Suppressor macrophage (primary cell): ENCODE data around the gene TSPAN31.
A peak's percentile ranks its signal among the peaks of the same experiment; 100 is the strongest.

Source experiments
- DNase-seq, 4 experiments: peaks; one replicate each; pipeline ENCODE4 v3.0.0-alpha.2; 2020 to 2022

TSPAN31 gene

GRCh38 chr12:57754411-57755193 lies 9.8 kb downstream of the TSPAN31 start, which contains the start of gene MARCHF9:
Gene MARCHF9 (plus strand): TSS chr12:57755103. CDS start chr12:57755529, 426 bp downstream.
- DNase-seq: peak in 3 of 4 experiments; percentile 9 to 56 (median 41)

DNA sequence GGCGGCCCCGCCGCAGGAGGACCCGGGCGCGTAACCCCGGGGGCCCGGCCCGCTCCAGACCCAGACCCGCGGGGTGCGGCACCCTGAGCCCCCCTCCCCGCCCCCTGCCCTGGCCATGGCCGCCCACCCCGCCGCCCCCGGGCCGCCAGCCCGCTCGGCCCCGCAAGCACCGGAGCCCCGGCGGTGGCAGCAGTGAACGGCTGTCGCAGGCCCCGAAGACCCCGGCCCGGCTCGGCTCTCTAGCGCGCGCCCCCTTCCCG lies 10.3 kb downstream of the TSPAN31 start:
- DNase-seq: no peak

- DNase-seq: peak in 3 of 4 experiments; percentile 11 to 42 (median 30)
These were observed 10.9 kb downstream of the TSPAN31 start for GRCh38 chr12:57755454-57756372.

DNA sequence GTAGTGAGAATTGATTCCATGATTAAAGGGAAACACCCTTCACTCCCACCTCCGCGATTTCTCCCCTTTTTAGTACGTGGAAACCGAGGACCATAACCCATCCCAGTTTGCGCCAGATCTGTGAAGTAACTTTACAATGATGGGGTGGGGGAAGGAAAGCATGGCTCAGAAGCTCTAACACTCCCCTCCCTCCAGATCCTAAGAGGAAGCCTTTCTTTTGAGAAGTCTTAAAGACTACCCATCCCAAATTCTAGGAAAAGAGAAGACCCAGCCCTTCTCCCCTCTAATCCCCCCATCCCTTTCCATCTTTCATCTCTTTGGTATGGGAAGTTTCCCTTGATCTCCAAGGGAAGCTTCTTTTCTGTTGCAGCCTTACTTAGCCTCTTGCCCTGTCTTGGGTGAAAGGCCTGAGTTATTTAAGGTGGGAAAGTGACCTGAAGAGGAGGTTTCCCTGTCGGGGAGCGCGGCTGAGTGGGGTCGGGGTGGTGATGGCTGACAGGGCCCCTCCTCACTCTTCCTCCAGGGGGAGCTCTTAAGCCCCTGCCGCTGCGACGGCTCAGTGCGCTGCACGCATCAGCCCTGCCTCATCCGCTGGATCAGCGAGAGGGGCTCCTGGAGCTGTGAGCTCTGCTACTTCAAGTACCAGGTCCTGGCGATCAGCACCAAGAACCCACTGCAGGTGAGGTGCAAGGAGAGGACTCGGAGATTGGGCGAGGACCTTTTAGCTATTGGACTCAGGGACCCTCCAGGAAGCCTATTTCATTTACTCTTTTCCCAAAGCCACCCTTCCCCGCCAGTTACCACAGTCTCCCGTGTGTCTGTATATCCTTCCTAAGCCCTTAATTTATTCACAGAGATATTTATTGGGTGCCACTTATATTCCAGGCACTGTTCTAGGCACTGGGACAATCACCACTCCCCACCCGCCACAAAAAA lies 11.8 kb downstream of the TSPAN31 start:
- DNase-seq: peak; percentile 72 to 84 (median 78)

DNA sequence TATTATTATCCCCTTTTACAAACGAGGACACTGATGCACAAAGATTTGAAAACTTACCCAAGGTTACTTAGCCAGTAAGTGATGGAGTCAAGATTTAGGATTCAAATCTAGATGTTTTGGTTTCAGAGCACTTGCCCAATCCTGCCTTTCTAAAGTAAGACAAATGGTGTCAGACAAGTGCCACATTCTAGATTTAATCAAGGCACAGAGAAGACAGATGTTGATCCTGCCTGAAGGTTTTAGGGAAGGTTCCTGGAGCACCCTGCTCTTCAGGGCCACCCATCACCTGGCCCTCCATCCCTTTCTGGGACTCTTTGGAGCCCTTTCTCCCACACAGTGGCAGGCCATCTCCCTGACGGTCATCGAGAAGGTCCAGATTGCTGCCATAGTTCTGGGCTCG lies 12.9 kb downstream of the TSPAN31 start:
- DNase-seq: no peak

DNA sequence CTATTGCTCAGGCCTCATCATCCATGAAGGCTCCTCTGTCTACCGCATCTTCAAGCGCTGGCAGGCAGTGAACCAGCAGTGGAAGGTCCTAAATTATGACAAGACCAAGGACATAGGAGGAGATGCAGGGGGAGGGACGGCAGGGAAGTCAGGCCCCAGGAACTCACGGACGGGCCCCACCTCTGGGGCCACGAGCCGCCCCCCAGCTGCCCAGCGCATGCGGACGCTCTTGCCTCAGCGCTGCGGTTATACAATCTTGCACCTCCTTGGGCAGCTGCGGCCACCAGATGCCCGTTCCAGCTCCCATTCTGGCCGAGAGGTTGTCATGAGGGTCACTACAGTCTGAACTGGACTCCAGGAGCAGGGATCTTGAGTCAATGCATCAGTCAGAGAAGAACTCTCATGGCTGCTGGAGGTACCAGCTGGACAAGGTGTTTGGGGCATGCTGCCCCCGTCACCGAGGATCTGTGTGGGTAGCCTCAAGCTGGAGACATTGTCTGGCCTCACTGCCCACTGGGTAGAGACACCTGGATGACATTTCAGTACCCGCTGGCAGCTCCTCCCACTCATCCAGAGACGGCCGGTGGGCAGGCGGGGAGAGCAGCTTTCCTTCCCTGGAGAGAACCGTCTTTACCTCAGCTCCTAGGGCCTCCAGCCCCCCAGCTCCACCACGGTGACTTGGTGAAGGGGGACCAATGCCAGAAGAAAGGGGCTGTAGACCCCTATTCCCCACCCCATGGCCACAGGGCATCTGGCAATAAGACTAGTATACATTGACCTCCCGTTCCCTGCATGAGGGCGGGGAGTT lies 13.9 kb downstream of the TSPAN31 start:
- no peak for DNase-seq

DNA sequence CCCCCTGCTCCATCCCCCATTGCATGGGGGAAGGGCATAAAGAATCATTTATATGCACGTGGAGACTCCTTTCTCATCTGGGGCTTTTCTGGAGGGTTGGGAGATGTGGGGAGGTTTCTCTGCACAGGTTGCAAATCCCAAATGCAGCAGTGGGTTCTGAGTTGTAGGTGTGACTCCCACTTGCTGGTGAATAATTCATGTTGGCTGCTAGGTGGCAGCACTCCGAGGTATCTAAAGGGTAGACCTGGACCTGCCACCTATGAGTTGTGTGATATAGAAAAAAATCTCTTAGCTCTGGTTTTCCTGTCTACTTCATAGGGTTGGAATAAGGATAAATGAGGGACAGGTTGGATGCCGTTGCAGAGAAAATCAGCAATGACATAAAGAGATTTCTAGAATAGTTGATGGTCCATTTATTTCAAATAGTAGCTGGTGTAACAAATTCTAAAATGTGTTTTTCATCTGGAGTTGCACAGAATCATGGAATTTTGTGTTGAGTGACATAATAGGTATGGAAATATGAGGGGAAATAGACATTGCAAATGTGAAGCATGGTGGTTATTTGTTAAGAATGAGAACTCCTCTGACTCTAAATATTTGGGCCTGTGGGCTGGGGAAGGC lies 14.6 kb downstream of the TSPAN31 start:
- DNase-seq: no peak

GRCh38 chr12:57760347-57760982 lies 15.6 kb downstream of the TSPAN31 start:
- DNase-seq: no peak

DNA sequence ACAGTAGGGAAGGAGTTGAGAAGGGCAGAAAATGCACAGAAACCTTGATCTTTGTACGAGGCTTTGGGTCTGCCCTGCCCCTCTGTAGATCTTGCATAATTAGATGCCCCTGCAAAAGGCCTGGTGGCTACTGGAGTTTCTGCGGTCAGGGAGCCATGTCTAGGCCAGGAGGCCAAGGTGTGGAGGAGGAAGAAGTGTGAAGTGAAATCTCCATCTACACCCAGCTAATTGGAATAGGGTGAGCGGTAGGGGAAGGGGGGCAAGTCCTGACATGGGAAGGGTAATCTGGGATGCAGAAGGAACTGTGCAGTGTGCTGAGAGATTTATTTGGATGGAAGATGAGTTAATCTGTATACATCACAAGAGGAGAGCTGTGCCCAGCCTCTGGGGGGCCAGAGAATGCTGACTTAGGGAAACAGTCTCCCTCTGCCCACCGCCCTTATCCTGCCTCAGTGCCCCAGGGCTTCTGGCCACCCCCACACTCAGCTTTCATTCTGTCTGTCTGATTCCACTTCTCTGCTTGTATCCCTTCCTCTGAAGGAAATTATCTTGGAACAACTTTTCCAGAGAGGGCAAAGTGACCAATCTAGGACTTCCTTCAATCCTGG lies 16.7 kb downstream of the TSPAN31 start:
- no peak for DNase-seq

GRCh38 chr12:57762463-57762862 lies 17.6 kb downstream of the TSPAN31 start:
- DNase-seq: no peak

GRCh38 chr12:57763881-57764661 lies 19.2 kb downstream of the TSPAN31 start:
- no peak for DNase-seq

DNA sequence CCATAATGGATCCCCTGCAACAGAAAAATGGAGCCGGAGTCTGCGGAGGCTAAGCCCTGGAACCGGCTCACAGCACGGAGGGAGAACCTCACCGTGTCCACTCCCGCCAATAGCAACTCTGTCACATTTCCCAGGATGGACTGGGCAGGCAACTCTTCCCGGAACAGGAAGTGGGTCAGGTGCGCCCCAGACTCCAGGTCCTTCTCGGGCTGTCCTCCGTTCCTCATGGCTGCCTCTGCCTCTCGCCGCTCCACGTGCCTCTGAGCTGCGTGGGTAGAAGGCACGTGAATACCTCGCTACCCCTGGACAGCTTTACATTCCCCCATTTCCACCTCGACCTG lies 19.8 kb downstream of the TSPAN31 start:
- peak in 3 of 4 experiments; percentile 14 to 27 (median 14) for DNase-seq

- DNase-seq: peak in 3 of 4 experiments; percentile 40 to 73 (median 60)
These were observed 20.3 kb downstream of the TSPAN31 start for GRCh38 chr12:57765003-57765697.

DNA sequence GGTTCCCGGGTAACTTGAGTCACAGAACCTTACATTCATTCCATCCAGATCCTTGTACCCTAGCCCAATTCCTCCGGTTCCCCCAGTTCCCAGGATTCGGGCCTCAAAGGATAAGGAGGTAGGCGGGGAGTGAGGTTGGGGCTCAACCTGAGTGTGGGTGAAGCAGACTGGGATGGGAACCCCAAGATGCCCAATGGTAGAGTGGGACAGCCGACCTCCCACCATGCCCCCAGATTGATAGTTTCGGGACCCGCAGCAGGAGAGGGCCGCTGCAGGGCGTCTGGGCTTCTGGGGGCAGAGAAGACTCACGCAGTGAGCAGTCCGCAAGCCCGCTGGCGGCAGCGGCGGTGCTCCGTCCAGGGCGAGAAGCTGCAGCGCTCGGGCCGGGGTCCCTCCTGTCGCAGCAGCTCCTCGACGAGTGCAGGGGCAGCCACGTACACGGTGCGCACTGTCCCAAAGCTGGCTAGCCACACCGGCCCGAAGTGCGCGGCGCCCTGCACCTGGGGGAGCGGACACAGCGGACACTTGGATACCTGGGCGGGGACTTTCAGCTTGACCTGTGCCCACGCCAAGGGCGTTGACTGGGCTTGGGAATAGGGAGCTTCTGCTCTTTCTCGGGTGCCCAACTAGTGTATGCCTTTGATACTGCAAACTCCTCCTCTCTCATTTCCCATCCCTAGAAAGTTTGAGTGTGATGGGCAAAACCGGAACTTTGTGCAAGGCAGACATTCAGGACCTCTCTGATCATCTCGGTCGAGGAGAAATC lies 21.0 kb downstream of the TSPAN31 start:
- peak in 3 of 4 experiments; percentile 38 to 45 (median 39) for DNase-seq

DNA sequence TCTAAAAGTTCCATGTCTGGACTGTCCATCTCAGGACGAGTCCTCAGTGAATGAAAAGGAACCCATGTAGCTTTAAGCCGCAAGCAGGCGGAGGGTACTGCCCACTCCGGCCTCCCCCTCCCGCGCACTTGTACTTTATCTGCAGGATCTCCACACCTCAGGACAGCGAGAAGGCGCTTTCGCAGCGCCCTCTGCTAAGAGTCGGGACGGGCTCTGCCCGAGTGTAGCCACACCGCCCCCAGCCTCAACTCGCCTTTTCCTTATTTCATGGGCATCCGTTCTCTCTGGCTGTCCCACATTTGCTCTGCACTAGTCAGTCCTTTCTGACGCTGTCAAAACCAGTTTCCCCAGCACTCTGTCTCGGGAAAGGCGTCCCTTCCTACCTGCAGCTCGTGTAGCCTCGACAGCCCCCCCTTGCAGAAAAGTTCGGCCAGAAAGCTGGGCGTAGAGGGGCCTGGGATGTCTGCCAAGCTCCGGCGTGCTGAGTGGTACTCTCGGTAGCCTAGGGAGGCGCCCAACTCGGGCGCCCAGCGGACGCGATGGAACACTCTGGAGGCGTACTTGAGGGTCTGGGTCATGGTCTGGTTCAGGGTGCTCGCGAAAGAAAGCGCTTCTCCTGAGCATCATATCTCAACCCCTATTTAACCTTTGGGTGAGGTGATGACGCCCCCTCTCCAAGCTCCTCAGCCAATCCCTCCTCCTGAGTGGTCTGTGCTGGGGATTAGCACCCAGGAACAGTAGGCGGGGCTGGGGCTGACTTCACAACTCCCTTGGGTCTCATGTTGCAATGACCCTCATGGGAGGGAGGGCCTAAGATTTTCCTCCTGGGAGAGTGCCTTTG lies 21.8 kb downstream of the TSPAN31 start, which contains the start of gene CYP27B1:
Gene CYP27B1 (minus strand): TSS at position 615 of the 841 bp plus-strand sequence. CDS start 37 bp downstream, at position 578.
- peak in 3 of 4 experiments; percentile 54 to 67 (median 55) for DNase-seq

DNA sequence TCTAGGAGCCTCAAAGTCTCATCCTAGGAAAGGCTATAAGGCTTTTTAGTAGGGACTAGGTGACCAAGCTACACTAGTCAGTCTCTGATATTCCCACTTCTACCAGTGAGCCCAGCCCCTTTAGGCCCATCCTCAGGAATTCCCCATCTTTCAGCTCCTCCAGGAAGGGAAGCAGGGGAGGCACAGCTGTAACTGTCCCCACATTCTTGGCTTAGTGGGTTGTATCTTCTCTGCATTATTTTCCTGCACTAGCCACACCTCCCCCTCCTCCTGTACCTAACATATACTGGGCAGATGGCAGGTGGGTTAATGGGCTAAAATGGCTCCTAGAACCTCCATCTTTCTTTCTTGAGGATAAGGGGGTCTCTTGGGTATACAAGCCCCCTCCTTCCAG lies 22.5 kb downstream of the TSPAN31 start:
- no peak for DNase-seq

DNA sequence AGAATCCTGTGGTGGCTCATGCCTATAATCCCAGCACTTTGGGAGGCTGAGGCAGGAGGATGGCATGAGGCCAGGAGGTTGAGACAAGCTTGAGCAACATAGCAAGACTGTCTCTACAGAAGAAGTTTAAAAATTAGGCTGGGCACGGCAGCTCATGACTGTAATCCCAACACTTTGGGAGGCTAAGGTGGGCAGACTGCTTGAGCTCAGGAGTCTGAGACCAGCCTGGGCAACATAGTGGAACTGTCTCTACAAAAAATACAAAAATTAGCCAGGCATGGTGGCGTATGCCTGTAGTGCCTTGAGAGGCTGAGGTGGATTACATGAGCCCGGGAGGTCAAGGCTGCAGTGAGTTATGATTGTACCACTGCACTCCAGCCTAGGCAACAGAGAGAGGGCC lies 23.0 kb downstream of the TSPAN31 start:
- no peak for DNase-seq
